GM18505 (cell line): ENCODE measurements around the gene GLRA3.
"Not testable (repeated sequence)": the region's sequence is repeated elsewhere in the genome, so short reads cannot be mapped to it uniquely, and the experiment has no call there.

Experiments used
- ATAC-seq: cut with Tn5 transposase; IDR thresholded peaks from one replicate; pipeline ENCODE4 v1.9.1; 2021; ENCODE audit not compliant: unreplicated experiment
- POLR2A ChIP-seq: IDR thresholded peaks from 4 replicates; pipeline ENCODE4 v1.6.1; 2011; ENCODE audit warnings: borderline replicate concordance; ENCODE audit not compliant: insufficient read depth, insufficient read length; ENCODE audit errors: extremely low read depth

Gene GLRA3

DNA sequence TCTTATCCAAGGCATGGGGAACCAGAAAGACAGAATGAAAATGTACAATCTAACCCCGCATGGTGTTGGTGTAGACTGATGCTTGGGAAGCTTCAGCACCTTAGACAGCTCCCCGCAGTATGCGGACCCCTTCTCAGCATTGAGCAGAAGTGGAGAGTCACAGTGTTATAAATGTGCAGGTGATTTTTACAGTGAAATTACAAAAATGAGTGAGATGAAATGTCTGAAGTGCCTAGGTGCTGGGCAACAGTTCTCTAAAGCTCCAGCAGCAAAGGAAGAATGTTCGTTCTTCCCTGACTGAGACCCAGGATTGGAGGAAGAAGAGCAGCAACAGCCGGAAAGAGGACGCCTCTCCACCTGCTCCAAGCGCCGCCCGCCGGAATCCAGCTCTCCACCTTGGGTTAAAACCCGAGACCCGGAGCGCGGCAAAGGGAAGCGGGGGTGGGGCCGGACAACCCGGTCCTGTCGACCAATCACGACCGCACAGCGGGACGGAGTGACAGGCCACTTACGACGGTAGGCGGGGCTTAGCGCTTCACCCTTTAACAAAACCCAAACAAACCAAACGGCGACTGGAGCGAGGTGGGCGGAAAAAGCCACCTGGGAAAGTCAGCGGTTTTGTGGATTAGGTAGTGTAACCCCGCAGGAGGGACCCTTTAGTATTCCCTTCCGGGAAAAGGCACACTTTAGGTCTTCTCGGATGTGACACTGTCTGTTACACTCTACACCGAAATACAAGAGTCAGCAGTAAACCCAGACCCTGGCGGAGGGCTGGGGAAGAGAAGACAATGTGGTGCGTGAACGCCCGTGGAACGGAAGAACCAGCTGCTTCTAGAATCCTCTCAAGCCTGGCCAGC is at the start of gene GLRA3:
Gene GLRA3, minus strand, starts transcription at position 403 of the 857 bp plus-strand sequence. CDS start 436 bp downstream, outside the sequence.
- TF ChIP-seq POLR2A: no peak
- peak; percentile 70 for ATAC-seq

DNA sequence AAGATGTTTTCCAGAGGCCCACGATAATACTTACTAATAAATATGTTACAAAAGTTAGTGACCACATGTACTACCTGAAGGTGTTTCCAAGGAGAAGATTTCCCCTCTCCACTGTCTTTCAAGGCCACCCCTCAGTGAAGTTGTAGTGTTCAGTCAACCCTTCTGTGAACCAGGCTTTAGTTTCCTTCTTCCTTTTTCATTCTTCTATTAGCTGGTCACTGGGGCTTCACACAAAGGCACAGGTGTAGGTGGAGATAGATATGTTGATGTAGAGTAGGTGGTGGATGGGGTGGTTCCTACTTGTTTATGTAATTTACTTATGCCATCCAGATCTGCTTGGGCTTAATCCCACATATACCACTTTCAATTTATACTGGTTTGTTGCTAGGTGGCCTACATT is 45.9 kb upstream of the GLRA3 start:
- no peak for TF ChIP-seq POLR2A
- no peak for ATAC-seq

GRCh38 chr4:174873931-174874330 is 44.9 kb upstream of the GLRA3 start:
- TF ChIP-seq POLR2A: no peak
- ATAC-seq: no peak

- not testable (repeated sequence) for ATAC-seq
Measured at GRCh38 chr4:174873146-174873545, 44.1 kb upstream of the GLRA3 start.

DNA sequence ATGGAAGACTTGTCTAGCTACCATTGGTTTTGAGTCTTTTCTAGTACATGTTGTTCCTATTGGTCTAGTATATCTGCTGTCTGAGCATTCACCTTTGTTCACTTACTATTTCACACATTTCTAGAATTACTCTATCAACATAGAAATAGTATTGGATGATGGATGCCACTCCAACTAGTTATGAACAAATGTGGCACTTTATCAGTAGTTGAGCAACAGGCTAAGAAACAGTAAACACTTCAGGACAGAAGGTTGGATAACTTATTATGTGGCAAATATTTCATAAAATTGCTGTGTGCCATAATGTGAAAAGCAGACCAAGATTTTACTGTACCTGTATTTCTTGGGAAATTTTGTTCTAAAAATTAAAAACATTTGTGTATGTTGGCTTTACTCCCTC is 42.4 kb upstream of the GLRA3 start:
- ATAC-seq: no peak
- TF ChIP-seq POLR2A: no peak

DNA sequence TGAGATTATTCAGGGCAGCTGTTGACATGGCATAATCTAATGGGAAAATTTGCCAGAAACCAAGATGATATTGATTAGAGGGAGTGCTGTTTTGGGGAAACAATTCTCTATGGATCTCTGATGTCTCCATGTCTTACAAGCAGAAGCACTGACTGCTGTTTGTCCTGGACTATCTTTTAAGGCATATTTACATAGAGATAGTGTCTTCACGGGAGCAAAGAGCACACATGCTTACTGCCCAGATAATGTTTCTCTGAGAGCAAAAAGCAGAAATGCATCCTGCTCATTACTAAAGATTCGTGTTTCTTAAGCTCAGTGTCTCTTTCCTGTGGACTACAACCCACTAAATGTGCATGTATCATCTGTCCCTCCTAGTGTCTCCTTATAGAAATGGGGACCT is 41.3 kb upstream of the GLRA3 start:
- no peak for TF ChIP-seq POLR2A

DNA sequence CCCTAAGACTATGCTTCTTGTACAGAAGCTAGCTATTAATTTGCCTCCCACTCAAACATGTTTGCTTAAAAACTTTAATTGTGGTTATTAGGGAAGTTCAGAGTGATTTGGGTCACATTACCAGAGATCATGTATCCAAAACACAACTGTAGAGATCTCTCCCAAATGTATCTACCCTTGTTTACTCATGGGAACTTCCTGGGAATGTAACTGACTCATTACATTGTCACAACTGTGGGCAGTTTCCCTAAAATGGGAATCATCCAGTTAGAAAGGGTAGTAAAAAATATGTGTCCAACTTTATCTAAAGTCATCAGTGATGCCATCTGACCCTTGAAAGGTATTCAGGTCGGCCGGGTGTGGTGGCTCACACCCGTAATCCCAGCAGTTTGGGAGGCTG is 40.3 kb upstream of the GLRA3 start:
- no peak for ATAC-seq
- no peak for TF ChIP-seq POLR2A

More for the DNA sequence above, 41.3 kb upstream of the GLRA3 start:
- no peak for ATAC-seq

GRCh38 chr4:174867903-174868302 is 38.9 kb upstream of the GLRA3 start:
- no peak for TF ChIP-seq POLR2A
- ATAC-seq: no peak

GRCh38 chr4:174865418-174865985 is 36.5 kb upstream of the GLRA3 start:
- ATAC-seq: no peak
- TF ChIP-seq POLR2A: no peak

GRCh38 chr4:174864031-174864430 is 35.0 kb upstream of the GLRA3 start:
- ATAC-seq: no peak
- TF ChIP-seq POLR2A: no peak

- TF ChIP-seq POLR2A: no peak
- ATAC-seq: no peak
Measured at GRCh38 chr4:174860588-174860987, 31.5 kb upstream of the GLRA3 start.

DNA sequence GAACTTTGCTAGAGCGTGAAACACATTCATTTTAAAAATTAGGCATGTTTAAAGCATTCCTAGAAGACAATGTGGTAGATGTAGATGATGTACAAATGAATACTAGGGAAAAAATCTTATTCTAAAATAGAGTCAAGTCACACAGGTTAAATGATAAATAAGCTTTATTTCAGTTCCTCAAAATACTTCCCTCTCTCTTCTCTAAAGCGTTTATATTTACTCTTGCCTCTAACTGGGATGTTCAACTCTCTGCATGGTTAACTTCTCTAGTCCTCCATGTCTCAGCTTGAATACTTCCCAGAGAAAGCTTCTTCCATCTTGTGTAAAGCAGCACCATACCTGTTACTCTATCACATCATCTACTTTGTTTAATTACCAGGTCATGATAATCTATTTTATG is 30.9 kb upstream of the GLRA3 start:
- peak; percentile 48 for ATAC-seq
- no peak for TF ChIP-seq POLR2A

- TF ChIP-seq POLR2A: no peak
- ATAC-seq: no peak
Measured at GRCh38 chr4:174856926-174857800, 28.1 kb upstream of the GLRA3 start.
